Stomach (tissue), 9 donors: ENCODE data around the gene ACTN1. TPM values are rescaled to one million over a fixed set of nuclear protein-coding genes. Genes with fewer than 3 reads are reported as not detected.

Experiments used
- DNase-seq, 2 donors: peaks; one replicate each; pipeline versions ENCODE4 v3.0.0 to v3.0.0-alpha.2; 2013 to 2019
- H3K27ac ChIP-seq, 5 donors: fragments of 200-600 bp in 4 of 5; sonication (generic) in 4 of 5; one replicate each; pipeline ENCODE4 v1.5.1; 2013 to 2019; ENCODE audit warnings: mild to moderate bottlenecking in 1 of 5, moderate library complexity in 1 of 5
- H3K27me3 ChIP-seq, 3 donors: fragments of 200-600 bp; sonication (generic); one replicate each; pipeline ENCODE4 v1.5.1; 2017 to 2019; ENCODE audit warnings: mixed run types in 1 of 3
- H3K36me3 ChIP-seq, 4 donors: fragments of 200-600 bp; sonication (generic); 1 replicate in 3 of 4; 2 replicates in 1 of 4; pipeline ENCODE4 v1.5.1; 2016 to 2019
- H3K4me1 ChIP-seq, 4 donors: fragments of 200-600 bp; sonication (generic); one replicate each; pipeline ENCODE4 v1.5.1; 2016 to 2019
- H3K4me3 ChIP-seq, 4 donors: fragments of 200-600 bp; sonication (generic) in 3 of 4; one replicate each; pipeline ENCODE4 v1.5.1; 2016 to 2019; ENCODE audit warnings: mild to moderate bottlenecking in 1 of 4
- H3K9me3 ChIP-seq, 4 donors: fragments of 200-600 bp; sonication (generic); one replicate each; pipeline ENCODE4 v1.5.1; 2016 to 2019
- CTCF ChIP-seq, 7 experiments: fragments of 450-650 bp in 4 of 7; fragments of 200-600 bp in 3 of 7; sonication (generic) in 3 of 7; IDR thresholded peaks; one replicate each; pipeline ENCODE4 v1.5.1; 2016 to 2019; ENCODE audit warnings: antibody characterized with exemption in 7 of 7, control low read depth in 2 of 7, mild to moderate bottlenecking in 1 of 7
- EP300 ChIP-seq: sonication (generic); formaldehyde crosslinking; IDR thresholded peaks from one replicate; pipeline ENCODE4 v1.6.1; 2017; ENCODE audit warnings: antibody characterized with exemption
- POLR2A ChIP-seq, 4 donors: fragments of 450-650 bp; IDR thresholded peaks; one replicate each; pipeline ENCODE4 v1.6.1; 2016; ENCODE audit warnings: antibody characterized with exemption in 4 of 4, control low read depth in 2 of 4, mild to moderate bottlenecking in 1 of 4, moderate library complexity in 1 of 4
- POLR2AphosphoS5 ChIP-seq, 3 donors: sonication (generic); formaldehyde crosslinking; IDR thresholded peaks; one replicate each; pipeline ENCODE4 v1.6.1; 2016; ENCODE audit warnings: antibody characterized with exemption in 3 of 3
- WGBS, 5 donors: extraction: QIAGEN DNeasy Blood & Tissue Kit in 3 of 5; methylation state at CpG; one replicate each; pipeline versions ENCODE4 v1.1.5 to v1.1.7; 2013 to 2018; 5-methylcytosine and 5-hydroxymethylcytosine counted together
- intact Hi-C: fragments of 100-400 bp; cut with DNase I; formaldehyde crosslinking; loops from one replicate; pipeline ENCODE4 v1.15.1; 2023; ENCODE audit warnings: low total_unique reads
- polyA plus RNA-seq, 3 donors: library from polyadenylated mRNA; stranded (reverse); fragments of 200-250 nt; gene quantifications; one replicate each; pipeline ENCODE4 v1.2.3, GENCODE V29; 2013
- total RNA-seq, 5 donors: library from RNA; depleted of rRNA; stranded (reverse); fragments of >200 nt; gene quantifications; one replicate each; pipeline versions ENCODE4 v1.1.0 to v1.2.3, GENCODE V29; 2014 to 2016
- donor health status: healthy with polysubstance abuse.
- donor health status: Bipolar disorder and iron deficiency.
- donor health status: healthy.

ACTN1 gene
- total and polyA plus RNA-seq, 8 donors, result 25.7 to 504 (median 196) TPM

DNA sequence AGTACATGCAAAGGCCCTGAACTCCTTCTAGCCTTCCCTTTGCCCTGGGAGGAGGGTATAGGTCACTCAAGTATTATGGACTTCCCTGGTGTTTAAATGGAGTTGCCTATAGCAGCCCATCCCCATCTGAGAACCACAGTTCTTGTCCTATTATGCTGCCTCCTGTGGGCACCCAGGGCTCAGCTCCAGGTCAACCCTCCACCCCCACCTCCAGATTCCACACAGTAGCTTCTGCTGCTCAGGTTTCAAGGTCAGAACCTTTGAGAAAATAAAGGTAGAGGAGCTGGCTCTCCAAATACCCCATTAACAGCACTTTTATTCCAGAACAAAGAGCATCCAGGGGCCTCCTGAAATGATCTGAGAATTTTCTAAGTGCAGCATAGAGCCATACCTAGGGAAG, 57.4 kb downstream of the ACTN1 start:
- no peak overlapping the region for H3K4me3 ChIP-seq
- H3K27me3 ChIP-seq, result no peaks in the 10 kb centered on the region
- H3K36me3 ChIP-seq, result peaks cover 19 to 73% (median 53%) of the 10 kb centered on the region in 4 donors
- H3K9me3 ChIP-seq, result peaks cover 0 to 7% (median 3%) of the 10 kb centered on the region in 4 donors
- TF ChIP-seq EP300 (no peak), POLR2AphosphoS5 (IDR thresholded peaks at IDR 0.05) (no peak), CTCF (IDR thresholded peaks at IDR 0.05) (no peak), POLR2A (IDR thresholded peaks at IDR 0.05) (no peak)
- H3K27ac ChIP-seq, result peak overlapping the region in 4 of 5 donors; percentile 61 to 91 (median 80)
- peaks cover 10 to 72% (median 57%) of the 10 kb centered on the region in 4 donors for H3K4me1 ChIP-seq
- no peak for DNase-seq
- intact Hi-C loops, result no loop called here

DNA sequence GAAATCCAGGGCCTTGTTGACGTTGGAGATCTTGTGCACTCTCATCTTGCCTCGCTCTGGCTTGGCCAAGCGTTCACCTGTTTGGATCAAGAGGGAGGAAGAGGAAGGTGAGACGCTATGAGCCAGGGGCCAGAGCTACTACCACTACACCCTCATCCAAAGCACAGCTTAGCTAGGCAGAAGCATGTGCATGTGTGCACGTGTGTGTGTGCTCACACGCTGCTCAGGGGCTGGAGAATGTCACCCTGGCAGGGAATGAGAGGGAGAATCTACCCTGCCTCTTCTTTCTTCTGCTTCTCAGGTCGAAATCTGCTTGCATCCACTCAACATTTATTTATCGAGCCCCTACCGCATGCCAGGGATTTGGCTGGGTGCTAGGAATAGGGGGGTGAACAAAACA, 58.1 kb downstream of the ACTN1 start:
- WGBS, 5 donors, result 76 to 87% (median 86%) methylated on average over 9 of the region's 9 CpGs

DNA sequence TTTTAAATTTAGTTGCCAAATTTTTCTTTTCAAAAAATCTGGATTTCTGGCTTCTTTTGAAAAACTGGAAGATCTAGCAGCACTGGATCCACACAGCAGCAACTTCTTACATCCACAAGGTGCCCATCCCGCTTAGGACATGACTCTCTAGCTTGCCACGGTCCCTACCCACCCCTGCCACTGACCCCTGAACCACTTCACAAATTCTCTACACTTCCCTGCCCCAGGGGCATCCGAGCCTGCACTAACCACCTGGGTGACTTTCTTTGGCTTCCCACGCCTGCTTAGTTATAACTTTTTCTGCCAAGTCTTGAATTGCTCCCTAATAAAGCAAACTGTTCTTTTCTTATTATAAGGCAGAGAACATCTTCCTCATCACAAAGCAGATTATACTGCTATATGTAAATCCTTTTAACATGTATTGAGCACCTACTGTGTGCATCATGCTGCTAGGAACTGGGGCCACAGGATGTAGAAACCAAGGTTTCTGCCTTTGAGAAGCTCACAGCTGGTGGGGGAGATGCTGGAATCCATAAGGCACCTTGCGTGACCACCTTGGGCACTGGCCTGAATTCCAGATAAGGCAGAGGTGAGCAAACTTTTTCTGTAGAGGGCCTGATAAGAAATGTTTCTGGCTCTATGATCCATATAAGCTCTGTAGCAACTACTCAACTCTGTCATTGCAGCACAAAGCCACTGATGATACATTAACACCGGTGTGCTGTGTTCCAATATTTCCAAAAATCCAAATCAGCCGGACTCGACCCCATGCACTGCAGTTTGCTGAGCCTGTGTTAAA, 59.8 kb downstream of the ACTN1 start:
- WGBS, 5 donors, result 51 to 62% (median 55%) methylated on average over 8 of the region's 8 CpGs
- intact Hi-C loops, result no loop called here
- DNase-seq, result no peak

More for the DNA sequence above, 58.1 kb downstream of the ACTN1 start:
- DNase-seq, result no peak
- Histone ChIP-seq H3K4me3 (no peak overlapping the region), H3K9me3 (peaks cover 0 to 2% (median under 1%) of the 10 kb centered on the region in 4 donors), H3K27me3 (no peaks in the 10 kb centered on the region), H3K4me1 (peaks cover 10 to 75% (median 58%) of the 10 kb centered on the region in 4 donors), H3K36me3 (peaks cover 19 to 79% (median 59%) of the 10 kb centered on the region in 4 donors), H3K27ac (peak overlapping the region in 3 of 5 donors; percentile 58 to 91 (median 74))
- TF ChIP-seq CTCF (IDR thresholded peaks at IDR 0.05) (no peak), EP300 (no peak), POLR2AphosphoS5 (IDR thresholded peaks at IDR 0.05) (no peak), POLR2A (IDR thresholded peaks at IDR 0.05) (no peak)
- intact Hi-C loops, result no loop called here

DNA sequence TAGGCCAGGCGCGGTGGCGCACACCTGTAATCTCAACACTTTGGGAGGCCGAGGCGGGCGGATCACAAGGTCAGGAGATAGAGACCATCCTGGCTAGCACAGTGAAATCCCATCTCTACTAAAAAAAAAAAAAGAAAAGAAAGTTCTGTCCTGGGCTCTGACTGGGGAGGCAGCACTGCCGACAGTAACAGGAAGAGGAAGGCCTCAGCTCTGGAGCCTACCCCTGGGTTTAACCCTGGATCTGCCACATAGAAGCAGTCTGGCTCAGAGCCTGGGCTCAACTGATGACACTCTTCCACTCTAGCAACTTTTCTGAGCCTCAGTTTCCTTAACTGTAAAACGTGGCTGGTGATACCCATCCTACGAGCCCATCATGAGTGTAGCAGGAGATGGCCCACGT, 60.5 kb downstream of the ACTN1 start:
- DNase-seq, result no peak
- H3K36me3 ChIP-seq, result peaks cover 9 to 71% (median 51%) of the 10 kb centered on the region in 4 donors
- 84 to 92% (median 90%) methylated on average over 10 of the region's 10 CpGs for WGBS, 5 donors
- intact Hi-C loops, result no loop called here
- H3K4me1 ChIP-seq, result peaks cover 12 to 87% (median 47%) of the 10 kb centered on the region in 4 donors
- H3K4me3 ChIP-seq, result no peak overlapping the region
- H3K27me3 ChIP-seq, result no peaks in the 10 kb centered on the region
- no peak for TF ChIP-seq POLR2AphosphoS5 (IDR thresholded peaks at IDR 0.05)
- no peak for TF ChIP-seq CTCF (IDR thresholded peaks at IDR 0.05)
- no peak for TF ChIP-seq EP300
- no peak for TF ChIP-seq POLR2A (IDR thresholded peaks at IDR 0.05)
- H3K9me3 ChIP-seq, result no peaks in the 10 kb centered on the region
- H3K27ac ChIP-seq, result peak overlapping the region in 3 of 5 donors; percentile 38 to 91 (median 58)

More for the DNA sequence above, 59.8 kb downstream of the ACTN1 start:
- Histone ChIP-seq H3K27ac (peak overlapping the region in 3 of 5 donors; percentile 38 to 91 (median 58)), H3K4me1 (peaks cover 10 to 87% (median 52%) of the 10 kb centered on the region in 4 donors), H3K36me3 (peaks cover 15 to 77% (median 57%) of the 10 kb centered on the region in 4 donors), H3K9me3 (no peaks in the 10 kb centered on the region), H3K4me3 (no peak overlapping the region), H3K27me3 (no peaks in the 10 kb centered on the region)
- TF ChIP-seq POLR2A (IDR thresholded peaks at IDR 0.05), result no peak
- TF ChIP-seq POLR2AphosphoS5 (IDR thresholded peaks at IDR 0.05), result no peak
- no peak for TF ChIP-seq EP300
- no peak for TF ChIP-seq CTCF (IDR thresholded peaks at IDR 0.05)
